ENCODE measurements around the gene WNT4.

Gene WNT4

DNA sequence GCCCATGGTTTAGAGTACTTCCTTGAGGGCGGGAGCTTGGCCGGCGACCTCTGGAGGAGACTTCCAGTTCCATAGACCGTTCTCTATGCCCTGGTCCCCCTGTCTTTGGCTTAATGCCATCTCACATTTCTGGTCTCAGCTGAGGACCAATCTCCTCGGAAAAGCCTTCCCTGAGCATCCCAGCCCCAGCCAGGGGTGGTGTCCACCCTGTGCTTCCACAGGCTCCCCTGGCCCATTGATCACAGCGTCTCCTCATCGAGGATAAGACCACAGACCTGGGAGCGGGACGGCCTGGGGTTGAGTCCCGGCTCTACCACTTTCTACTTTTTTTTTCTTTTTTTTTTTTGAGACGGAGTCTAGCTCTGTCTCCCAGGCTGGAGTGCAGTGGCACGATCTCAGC lies 14.5 kb downstream of the WNT4 start:
- no peak for DNase-seq

DNA sequence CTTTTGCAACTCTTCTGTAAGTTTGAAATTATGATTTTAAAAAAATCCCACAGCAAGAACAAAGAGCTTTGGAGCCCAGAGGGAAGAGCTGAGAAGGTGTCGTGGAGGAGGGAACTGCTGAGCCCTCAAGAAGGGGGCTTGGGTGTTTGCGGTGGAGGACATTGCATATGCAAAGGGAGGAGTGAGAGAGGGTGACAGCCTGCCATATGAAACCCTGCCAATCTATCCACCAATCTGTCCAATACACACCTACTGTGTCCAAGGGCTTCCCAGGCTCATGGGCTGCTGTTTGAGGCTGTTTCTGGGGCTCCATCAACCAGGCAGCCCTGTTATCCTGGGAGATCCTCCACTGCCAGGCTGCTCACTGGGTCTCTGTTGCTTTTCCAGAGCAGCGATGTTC lies 15.2 kb downstream of the WNT4 start:
- no peak for DNase-seq

DNA sequence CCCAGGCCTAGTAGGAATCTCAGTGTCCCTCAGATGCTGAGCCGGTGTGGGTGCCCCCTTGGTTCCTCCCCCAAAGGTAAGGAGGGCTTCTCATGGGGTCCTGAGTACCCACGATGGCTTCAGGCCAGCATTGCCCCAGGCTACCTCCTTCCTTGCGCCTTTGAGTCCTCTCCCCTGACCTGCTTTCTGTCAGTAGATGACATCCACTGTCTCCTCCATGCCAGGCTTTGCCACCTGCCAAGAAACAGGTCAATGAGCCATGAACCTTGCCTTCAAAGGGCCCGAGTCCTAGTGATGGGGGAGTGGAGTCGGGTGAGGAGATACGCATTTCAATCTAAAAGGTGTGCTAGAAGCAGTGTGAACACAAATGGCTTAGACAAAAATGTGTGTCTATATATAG lies 15.6 kb downstream of the WNT4 start:
- DNase-seq = no peak

DNA sequence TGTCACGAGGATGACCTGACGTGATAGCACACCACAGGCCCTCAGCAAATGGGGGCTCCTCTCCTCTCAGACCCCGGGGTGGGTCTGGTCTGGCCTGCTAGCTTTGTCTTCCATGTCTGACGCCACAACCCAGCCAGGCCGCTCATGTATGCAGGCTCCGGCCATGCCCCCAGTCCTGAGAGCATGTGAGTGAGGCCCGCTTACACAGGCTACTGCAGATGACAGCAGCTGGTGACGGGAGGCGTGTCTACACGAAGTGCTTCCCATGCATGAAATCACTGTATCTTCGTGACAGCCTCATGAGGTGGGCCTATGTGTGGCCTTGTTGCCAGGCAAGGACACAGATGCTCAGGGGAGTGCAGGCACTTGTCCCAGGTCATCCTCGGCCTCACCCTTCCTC lies 16.4 kb downstream of the WNT4 start:
- no peak for DNase-seq

DNA sequence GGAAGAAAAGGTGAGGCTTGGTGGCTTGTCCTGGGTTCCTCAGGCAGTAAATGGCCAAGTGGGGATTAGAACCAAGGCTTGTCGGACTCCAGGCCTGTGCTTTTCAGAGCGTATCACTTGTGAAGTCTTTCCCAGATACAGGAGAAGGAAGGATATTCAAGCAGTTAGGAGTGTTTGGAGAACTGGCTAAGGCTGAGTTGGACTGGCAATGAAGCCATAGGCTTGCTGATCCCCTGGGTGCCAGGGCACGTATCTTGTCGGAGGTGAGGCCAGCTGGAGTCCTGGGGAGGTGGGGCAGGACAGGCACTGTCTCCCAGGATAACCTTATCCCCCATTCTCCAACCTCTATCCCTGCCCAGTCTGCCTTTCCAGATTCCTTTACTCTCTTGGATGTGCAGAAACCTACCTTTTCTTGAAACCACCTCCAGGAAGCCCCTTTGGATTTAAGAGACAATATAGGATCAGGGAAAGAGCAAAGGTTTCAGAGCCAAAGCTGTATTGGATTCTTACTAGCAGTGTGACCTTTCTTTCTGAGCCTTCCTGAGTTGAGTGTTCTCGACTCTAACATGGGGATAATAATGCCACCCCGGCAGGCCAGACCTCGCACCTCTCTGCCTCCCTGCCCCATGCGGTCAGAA lies 18.2 kb downstream of the WNT4 start:
- DNase-seq = no peak

DNA sequence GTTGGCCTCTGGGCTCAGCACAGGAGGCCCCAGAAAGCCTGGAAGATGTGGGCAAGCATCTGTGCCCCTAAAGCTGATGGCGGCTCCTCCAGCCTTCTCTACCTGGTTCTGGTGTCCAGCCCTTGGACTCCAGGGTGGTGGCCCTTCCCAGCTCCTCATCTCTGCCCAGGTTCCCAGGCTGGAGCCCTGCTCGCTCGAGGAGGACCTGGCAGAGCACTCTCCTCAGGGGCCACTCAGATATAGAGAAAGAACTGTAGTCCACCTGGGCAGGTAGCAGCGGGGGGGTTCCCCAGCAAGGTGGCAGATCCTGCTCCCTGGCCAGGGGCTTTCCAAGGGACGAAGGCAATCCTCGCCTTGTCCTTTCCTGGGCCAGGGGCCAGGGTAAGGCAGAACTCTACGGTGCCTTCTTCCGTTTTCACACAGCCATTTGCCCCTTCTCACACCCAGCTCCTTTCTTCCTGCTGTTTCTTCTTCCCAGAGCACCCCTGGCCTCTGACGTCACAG lies 18.9 kb downstream of the WNT4 start:
- DNase-seq = no peak

DNA sequence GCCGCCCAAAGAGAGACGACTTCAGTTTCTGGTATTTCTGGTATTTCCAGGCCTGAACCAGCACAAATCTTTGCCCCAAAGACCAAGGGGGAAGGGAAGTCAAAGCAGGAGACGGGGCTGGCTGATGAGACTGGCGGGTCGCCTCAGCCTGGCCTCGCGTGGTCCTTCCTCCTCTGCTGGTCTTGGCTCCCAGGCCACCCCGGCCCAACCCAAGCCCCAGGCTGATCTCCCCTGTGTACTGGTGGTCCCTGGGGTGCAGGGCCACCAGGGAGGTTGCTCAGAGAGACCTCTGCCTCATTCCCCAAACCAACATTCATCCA lies 19.9 kb downstream of the WNT4 start:
- no peak for DNase-seq

DNA sequence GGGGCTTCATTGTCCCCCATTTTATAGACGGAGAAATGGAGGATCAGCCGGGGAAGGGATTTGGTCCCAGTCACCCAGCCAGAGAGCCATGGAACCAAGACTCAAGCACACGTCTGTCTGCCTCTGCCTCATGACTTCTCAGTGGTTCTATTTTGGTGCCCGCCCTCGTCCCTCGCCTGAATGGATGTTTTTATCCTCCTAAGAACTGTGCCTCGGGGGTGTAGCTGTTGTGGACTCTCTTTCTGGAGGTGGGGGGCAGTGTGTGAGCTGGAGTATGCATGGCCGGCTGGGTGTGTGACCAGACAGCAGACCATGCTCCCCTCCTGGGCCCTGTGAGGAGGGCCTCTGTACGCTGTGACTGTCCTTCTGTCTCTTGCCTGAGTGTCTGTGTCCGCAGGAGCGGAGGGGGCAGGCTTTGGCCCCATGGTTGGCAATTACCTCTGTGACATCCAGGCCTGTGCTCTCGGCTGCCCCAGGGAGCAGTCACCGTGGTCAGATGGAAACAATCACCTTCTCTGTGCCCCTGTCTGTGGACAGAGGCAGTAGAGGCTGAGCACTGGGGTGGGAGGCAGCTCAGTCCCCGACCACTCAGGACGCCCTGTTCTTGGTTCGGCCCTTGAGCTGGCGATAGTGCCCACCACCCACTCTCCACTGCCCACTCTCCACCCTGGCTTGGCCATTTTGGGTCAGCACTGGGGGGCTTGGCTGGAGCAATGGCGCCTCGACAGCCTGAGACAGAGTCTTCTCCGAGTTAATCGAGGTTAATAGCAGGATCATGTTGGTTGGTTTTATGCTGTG lies 20.4 kb downstream of the WNT4 start:
- no peak for DNase-seq

DNA sequence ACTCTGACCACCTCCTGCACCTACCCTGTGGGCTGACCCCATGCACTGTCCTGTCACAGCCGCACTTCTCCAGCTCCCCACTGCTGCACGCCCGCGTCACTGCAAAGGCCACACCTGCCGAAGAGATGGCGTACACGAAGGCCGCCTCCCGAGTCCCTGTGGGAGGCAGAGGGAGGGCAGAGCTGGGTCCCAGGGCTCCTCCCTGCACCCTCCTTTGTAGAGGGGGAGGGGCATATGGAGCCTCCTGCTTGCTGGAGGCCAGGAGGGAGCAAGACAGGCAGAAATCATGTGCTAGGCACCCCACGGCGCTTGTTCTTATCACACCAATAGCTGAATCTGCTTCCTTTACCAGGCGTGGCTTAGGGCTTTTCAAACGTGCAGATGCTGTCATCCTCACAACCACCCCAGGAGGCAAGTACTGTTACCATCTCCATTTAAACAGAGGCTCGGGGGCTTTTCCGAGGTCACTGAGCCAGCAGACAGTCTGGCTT lies 21.4 kb downstream of the WNT4 start:
- no peak for DNase-seq

DNA sequence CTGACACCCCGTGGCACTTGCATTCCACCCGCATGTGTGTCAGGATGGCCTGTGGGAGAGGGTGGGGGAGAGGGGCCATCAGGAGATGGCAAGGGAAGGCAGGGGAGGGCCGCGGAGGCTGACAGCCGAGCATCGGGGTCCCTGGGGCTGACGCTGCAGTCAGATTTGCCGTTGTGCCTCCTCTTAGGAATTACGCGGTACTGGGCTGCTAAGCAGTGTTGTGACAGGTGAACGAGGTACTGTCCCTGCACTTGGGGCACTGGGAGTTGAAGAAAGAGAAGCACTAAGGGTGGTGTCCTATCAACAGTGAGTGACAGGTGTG lies 22.5 kb downstream of the WNT4 start:
- DNase-seq = no peak

DNA sequence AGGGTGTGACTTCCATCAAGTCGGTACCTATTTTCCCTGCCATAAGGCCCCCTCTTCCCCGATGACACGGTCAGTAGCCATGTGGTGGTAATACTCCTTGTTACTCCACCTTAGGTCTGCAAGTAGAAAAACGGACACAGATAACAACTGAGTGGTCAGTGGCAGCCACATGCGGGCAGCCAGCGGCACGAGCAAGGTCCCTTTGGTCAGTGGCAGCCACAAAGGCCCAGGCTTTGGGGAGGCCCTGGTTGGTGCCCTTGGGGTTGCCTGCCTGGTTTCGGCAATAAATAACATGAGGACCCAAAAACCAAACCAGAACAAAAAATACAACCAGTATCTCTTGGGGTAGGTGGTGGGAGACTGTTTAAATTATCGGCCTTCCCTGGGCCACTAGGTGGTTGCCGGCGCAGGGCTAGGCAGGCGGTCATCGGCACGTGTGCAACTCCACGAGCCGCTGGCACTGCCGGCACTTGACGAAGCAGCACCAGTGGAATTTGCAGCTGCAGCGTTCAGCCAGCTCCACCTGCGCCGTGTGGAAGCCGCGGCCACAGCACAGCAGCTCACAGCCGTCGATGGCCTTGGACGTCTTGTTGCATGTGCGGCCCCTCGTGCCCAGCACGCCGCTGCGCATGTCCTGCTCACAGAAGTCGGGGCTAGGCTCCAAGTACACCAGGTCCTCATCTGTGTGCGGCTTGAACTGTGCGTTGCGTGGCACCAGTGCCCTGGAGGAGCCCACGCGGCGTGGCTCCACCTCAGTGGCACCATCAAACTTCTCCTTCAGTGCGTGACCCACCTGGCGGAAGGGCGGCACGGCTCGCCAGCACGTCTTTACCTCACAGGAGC lies 23.1 kb downstream of the WNT4 start:
- DNase-seq = no peak

DNA sequence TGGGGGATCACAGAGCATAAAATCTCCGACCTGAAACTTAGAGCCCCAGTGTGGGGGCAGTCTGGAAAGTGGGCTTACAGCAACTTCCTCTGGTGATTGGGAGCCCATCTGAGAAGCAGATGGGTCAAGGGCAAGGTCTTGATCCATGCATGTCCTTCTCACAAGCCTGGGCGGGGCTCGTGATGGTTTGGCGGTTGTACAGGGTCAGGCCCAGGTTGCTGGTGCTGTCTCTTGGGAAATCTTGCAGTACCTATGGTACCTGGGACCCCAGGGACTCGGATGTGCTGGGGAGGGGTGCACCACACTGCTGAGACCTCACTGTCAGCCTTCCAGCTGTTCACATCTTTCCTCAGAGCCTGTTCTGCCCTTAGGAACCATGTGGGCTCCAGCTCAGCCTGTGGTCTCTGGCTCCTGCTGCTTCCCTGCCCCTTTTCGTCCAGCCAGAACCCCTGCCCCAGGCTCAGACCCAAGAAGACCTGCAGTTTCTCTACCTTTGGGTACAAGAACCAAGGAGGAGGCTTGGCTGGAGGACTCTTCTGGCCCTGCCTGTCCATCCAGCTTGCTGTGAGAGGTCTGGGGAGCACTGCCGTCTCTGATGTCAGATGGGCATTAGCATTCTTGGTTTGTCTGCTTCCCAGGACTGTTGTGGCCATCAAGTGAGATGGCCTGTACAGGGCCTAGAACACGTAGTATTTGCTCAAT lies 24.5 kb downstream of the WNT4 start:
- DNase-seq = no peak

DNA sequence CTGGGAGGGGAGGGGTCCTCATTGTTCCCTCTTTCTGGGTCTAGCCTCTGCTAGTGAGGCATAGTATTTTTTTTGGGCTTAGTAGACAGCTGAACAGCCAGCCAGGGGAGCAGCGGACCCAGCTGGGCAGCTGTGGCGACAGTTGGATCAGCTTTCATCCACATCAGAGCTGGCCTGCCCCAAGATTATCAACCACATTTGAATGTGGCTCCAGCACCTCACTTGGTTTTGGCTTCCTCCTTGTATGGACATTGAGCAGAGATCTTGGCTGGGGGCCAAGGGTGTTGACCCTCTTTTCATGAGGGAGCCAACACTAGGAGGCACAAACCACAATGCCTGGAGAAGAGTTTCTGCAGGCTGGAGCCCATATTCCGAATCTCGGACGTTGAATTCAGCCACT lies 25.0 kb downstream of the WNT4 start:
- DNase-seq = no peak

DNA sequence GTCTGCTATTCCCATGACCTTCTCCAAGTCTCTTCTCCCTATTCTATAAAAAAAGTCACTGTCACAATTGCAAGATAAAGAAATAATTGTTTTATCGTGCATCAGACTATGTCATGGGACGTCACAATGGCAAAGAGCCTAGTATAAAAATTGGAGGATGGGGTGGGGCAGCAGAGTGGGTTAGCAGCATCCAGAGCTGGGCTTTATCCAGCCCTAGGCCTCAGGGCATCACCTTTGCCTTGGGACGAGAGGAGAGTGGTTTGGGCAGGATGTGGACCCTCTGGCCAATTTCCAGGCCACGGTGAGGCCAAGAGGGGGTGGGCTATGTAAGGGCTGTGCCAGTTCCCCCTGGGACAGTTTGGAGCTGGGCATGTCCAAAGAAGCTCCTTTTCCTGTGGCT lies 25.7 kb downstream of the WNT4 start:
- no peak for DNase-seq

DNA sequence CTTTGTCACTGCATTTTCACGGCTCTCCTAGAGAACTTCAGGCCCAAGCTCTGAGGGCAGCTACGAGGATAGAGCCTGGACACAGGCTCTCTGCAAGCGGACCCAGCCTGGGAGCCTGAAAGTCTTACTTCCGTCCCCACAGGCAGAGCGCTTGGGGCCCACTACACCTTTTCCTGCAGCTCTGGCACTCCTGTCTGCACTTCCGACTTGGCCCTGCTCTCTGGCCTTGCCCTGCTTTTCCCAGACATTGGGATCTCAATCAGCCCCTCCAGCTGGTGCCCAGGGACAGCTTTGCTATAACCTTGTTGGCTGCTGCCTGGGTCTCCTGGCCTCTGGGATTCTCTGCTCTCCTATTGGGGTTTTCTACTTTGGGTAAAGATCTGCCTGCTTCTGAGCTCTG lies 27.6 kb downstream of the WNT4 start:
- no peak for DNase-seq

DNA sequence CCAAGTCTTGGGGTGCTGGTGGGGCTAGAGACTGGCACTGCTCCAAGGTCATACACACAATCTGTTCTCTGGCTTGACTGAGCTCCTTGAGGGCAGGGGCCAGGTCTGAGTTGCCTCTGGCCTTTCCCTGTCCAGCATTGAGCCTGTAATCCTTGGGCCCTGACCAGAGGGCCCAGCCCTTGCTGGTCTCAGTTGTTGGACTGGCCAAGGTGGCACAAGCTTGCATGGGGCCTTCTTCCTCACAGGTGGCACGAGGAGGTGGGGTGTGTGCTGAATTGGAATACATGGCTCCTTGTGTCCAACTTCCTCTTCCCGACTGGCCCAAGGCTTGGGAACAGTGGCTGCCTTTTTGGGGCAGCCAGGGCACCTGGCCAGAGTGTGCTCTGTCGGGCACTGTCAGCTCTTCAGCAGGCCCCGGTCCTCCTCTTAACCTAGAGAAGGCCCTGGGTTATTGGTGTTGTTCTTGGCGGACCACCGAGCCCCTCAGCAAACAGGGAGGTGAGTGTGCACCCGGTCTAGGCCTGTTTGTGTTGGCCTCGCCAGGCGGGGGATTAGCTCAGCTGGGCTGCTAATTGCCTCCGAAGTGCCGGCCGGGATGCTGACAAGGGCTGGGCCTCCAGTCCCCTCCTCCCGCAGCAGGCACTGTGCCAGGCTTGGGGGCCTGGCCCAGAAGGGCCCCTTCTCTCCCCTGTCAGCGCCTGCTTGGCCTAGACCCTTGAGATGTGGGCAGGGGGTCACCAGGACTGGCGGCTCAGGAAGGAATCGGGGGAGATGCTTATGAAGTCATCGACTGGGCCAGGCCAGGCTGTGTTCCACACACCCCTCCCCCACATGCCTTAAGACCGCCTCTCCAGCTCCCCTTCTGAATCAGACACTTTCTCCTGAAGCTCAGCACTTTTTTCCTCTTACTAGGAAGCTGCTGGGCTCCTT lies 28.5 kb downstream of the WNT4 start:
- DNase-seq = no peak

DNA sequence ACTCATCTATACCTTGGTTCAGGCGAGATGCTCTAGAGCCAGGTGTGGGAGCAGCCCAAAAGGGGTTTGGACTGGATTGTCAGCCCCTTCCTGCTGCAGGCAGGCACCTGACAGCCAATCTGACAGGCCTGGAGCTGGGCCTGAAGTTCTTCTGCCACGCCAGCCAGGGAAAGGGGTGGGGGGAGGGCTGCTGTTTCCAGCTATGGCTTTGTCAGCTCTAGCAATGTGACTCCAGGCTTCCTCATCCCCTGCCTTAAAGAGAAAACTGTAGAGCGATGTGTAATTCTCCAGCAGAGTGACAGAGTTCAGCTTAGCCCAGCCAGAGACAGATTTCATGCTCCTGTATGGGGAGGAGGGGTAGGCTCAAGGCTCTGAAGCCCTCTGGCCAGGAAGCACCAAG lies 30.3 kb downstream of the WNT4 start:
- DNase-seq = no peak

DNA sequence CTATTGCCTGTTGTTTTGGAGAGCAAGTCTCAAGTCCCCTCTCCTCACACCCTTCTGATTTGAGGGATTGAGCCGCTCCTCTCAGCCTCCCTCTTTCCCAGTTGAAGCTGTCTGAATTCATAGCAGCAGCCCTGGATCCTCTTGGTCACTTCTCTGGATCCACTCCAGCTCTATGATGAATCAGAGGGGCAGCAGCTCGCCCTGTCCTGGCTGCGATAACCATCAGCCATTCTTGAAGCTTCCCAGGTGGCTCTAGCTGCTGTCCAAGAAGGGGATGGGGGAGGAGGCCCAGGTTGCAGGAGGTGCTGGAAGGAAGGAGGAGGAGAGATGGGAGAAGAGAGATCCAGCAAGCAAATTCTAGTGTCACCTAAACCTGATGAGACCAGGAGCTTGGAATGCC lies 31.3 kb downstream of the WNT4 start:
- no peak for DNase-seq

DNA sequence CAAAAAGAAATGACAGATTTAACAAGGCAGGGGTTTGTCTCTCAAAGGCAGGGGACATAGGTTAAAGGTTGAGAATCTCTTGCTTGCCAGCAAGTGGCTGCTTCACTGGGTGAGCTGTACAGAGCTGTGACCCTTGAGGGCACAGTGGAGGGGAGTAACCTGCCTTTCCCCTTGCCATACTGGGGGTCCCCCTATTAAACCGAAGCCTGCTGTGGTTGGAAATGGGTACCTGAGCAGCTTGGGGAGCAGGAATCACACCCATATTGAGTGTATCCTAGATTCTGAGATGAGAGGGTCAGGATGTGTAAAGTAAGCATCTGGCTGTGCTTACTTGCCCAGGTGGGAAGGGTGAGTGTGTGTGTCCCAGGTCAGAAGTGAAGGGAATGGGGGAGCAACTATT lies 31.8 kb downstream of the WNT4 start:
- DNase-seq = no peak

DNA sequence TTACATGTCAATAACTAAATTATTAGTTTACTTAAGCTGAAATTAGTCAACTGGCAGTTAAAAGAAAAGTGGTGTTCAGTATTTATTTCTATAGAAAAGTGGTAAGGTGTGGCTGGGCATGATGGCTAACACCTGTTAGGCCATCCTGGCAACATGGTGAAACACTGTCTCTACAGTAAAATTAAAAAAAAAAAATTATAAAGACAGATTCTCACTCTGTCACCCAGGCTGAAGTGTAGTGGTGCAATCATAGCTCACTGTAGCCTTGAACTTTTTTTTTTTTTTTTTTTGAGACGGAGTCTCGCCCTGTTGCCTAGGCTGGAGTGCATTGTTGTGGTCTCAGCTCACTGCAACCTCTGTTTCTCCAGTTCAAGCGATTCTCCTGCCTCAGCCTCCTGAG lies 32.9 kb downstream of the WNT4 start:
- no peak for DNase-seq

DNA sequence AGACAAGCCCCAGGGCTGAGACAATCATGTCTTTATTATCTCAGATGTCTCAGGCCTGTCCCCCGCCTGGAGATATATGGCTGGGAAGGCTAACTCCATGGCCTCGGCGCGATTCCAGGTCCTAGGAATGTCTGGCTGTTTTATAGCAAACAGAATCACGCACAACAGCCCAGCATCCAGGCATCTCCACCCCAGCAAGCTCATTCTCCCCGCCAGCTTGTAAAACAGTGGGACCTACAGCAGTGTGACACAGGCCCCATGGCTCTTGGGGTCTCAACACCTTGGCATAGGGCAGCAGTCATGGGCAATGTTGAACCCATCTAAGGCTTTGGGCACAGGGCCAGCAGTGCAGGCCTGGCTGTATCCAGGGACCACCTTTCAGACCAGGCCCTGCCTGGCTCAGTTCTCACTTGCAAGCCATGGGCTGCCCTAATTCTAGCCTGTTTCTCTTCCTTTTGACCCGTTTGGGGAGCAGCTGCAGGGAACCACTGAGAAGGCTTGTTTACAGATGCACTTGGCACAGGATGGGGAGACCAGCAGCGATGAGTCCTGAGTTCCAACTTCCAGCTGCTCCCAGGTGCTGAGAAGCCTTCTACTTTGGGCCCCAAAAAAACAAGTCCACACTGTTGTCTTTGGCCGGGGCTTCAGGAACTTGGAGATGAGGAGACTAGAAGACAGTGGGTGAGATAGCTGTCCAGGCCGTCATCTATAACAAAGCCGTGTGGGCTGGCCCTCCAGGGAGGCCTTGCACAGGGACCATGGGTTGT lies 34.4 kb downstream of the WNT4 start:
- DNase-seq = no peak

Measured in NCI-H526 treated with DMSO at 0.1 percent for 48 hours (cell line).